ENCODE measurements around the gene AKNA.
A peak's percentile ranks its signal among the peaks of the same experiment; 100 is the strongest.

AKNA gene

DNA sequence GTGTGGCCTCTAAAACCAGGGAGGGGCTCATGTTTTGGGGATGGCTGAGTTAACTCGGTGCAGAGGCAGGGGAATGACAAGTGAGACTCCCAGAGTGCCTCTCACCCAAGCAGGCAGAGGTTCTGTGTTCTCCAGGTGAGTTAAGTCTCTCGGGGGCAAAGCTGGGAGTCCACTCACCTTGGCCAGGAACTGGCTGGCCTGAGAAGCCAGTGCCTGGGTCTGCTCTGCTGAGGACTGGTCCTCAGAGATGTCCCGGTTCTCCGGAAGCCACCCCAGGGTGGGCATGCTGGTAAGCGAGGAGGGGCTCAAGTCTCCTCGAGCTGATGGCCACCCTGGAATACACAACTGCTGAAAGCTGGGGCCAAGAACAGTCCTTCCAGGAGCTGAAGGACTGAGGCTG is 20.4 kb downstream of the AKNA start:
- no peaks in the 10 kb centered on the region for H3K9me3 Mint-ChIP-seq
- peaks cover 89% of the 10 kb centered on the region for H3K36me3 Mint-ChIP-seq (ENCODE audit: insufficient read depth)
- no peaks in the 10 kb centered on the region for H3K27me3 Mint-ChIP-seq
- H3K4me1 Mint-ChIP-seq, result peaks cover 65% of the 10 kb centered on the region
- ATAC-seq (replicated peaks; ENCODE audit: extremely low read depth, poor library complexity, severe bottlenecking) (no peak), DNase-seq (ENCODE audit: low spot score in 2 of 2) (no peak)
- H3K27ac Mint-ChIP-seq (ENCODE audit: low read depth), result peak overlapping the region; percentile 95
- H3K4me3 Mint-ChIP-seq, result peak overlapping the region; percentile 65

- no peaks in the 10 kb centered on the region for H3K27me3 Mint-ChIP-seq
- H3K36me3 Mint-ChIP-seq (ENCODE audit: insufficient read depth), result peaks cover 90% of the 10 kb centered on the region
- no peaks in the 10 kb centered on the region for H3K9me3 Mint-ChIP-seq
- H3K27ac Mint-ChIP-seq (ENCODE audit: low read depth), result peak overlapping the region; percentile 95
- ATAC-seq (replicated peaks; ENCODE audit: extremely low read depth, poor library complexity, severe bottlenecking), result peak; percentile 40
- peaks cover 59% of the 10 kb centered on the region for H3K4me1 Mint-ChIP-seq
- DNase-seq (ENCODE audit: low spot score in 2 of 2), result peak in 1 of 2 donors; percentile 53
- peak overlapping the region; percentile 65 for H3K4me3 Mint-ChIP-seq
Observed at GRCh38 chr9:114366334-114367128, 21.3 kb downstream of the AKNA start.

DNA sequence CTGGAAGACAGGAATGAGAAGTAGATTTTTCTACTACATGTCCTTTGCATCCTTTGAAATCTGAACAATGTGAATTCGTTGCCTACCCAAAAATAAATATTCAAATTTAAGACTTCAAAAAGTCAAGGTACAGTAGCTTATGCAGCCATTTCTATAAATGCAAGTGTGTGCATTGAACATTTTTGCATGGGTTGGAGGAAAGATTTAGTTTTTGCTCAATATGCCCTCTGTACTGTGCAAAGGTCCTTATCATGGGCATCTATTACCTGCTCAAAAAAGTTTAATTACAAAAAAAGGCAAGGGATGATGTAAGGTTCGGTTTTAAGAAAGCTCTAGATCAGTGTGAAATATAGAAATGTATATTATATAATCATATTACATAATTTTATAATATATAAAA is 22.6 kb downstream of the AKNA start:
- peaks cover 65% of the 10 kb centered on the region for H3K4me1 Mint-ChIP-seq
- no peak overlapping the region for H3K27ac Mint-ChIP-seq (ENCODE audit: low read depth)
- H3K36me3 Mint-ChIP-seq (ENCODE audit: insufficient read depth), result peaks cover 92% of the 10 kb centered on the region
- H3K27me3 Mint-ChIP-seq, result no peaks in the 10 kb centered on the region
- H3K9me3 Mint-ChIP-seq, result no peaks in the 10 kb centered on the region
- ATAC-seq (replicated peaks; ENCODE audit: extremely low read depth, poor library complexity, severe bottlenecking) (no peak), DNase-seq (ENCODE audit: low spot score in 2 of 2) (no peak)
- H3K4me3 Mint-ChIP-seq, result no peak overlapping the region

- no peaks in the 10 kb centered on the region for H3K27me3 Mint-ChIP-seq
- peak overlapping the region; percentile 94 for H3K27ac Mint-ChIP-seq (ENCODE audit: low read depth)
- peaks cover 92% of the 10 kb centered on the region for H3K36me3 Mint-ChIP-seq (ENCODE audit: insufficient read depth)
- H3K9me3 Mint-ChIP-seq, result no peaks in the 10 kb centered on the region
- peak overlapping the region; percentile 59 for H3K4me3 Mint-ChIP-seq
- ATAC-seq (replicated peaks; ENCODE audit: extremely low read depth, poor library complexity, severe bottlenecking) (no peak), DNase-seq (ENCODE audit: low spot score in 2 of 2) (no peak)
- peaks cover 68% of the 10 kb centered on the region for H3K4me1 Mint-ChIP-seq
Observed at GRCh38 chr9:114364134-114365041, 23.4 kb downstream of the AKNA start.

DNA sequence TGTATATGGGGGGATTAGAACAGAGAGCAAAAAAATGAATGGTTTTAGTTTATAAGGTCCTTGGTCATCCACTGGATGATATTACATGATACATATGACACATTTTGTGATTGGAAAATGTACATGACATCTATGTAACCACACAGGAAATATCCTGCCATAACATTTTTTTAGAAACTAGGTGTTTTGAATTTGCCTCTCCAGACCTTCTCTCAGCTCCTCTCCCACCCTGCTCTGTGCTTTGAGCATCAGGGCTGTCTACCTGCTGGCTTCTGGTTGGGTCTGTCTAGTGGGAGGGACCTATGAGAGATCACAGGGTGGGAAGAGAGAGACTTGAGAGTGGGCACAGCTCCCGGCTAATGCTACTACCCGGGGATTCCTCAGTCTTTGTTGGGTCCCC is 24.4 kb downstream of the AKNA start:
- Mint-ChIP-seq H3K36me3 (ENCODE audit: insufficient read depth) (peaks cover 95% of the 10 kb centered on the region), H3K9me3 (no peaks in the 10 kb centered on the region), H3K4me3 (peak overlapping the region; percentile 59), H3K4me1 (peaks cover 69% of the 10 kb centered on the region), H3K27ac (ENCODE audit: low read depth) (peak overlapping the region; percentile 94), H3K27me3 (no peaks in the 10 kb centered on the region)
- ATAC-seq (replicated peaks; ENCODE audit: extremely low read depth, poor library complexity, severe bottlenecking) (peak; percentile 37), DNase-seq (ENCODE audit: low spot score in 2 of 2) (no peak)

GRCh38 chr9:114362394-114362793 is 25.4 kb downstream of the AKNA start:
- Mint-ChIP-seq H3K27ac (ENCODE audit: low read depth) (peak overlapping the region; percentile 94), H3K4me3 (no peak overlapping the region), H3K9me3 (no peaks in the 10 kb centered on the region), H3K27me3 (no peaks in the 10 kb centered on the region), H3K4me1 (peaks cover 72% of the 10 kb centered on the region), H3K36me3 (ENCODE audit: insufficient read depth) (peaks cover 93% of the 10 kb centered on the region)
- ATAC-seq (replicated peaks; ENCODE audit: extremely low read depth, poor library complexity, severe bottlenecking) (no peak), DNase-seq (ENCODE audit: low spot score in 2 of 2) (no peak)

- Mint-ChIP-seq H3K9me3 (no peaks in the 10 kb centered on the region), H3K36me3 (ENCODE audit: insufficient read depth) (peaks cover 91% of the 10 kb centered on the region), H3K4me1 (peaks cover 69% of the 10 kb centered on the region), H3K4me3 (no peak overlapping the region), H3K27me3 (no peaks in the 10 kb centered on the region), H3K27ac (ENCODE audit: low read depth) (peak overlapping the region; percentile 94)
- ATAC-seq (replicated peaks; ENCODE audit: extremely low read depth, poor library complexity, severe bottlenecking) (no peak), DNase-seq (ENCODE audit: low spot score in 2 of 2) (no peak)
Observed at GRCh38 chr9:114361542-114361941, 26.2 kb downstream of the AKNA start.

GRCh38 chr9:114359801-114360200 is 28.0 kb downstream of the AKNA start:
- Mint-ChIP-seq H3K27ac (ENCODE audit: low read depth) (peak overlapping the region; percentile 94), H3K4me3 (no peak overlapping the region), H3K4me1 (peaks cover 67% of the 10 kb centered on the region), H3K27me3 (no peaks in the 10 kb centered on the region), H3K9me3 (no peaks in the 10 kb centered on the region), H3K36me3 (ENCODE audit: insufficient read depth) (peaks cover 92% of the 10 kb centered on the region)
- no peak for DNase-seq (ENCODE audit: low spot score in 2 of 2)
- ATAC-seq (replicated peaks; ENCODE audit: extremely low read depth, poor library complexity, severe bottlenecking), result no peak

GRCh38 chr9:114357911-114358328 is 29.9 kb downstream of the AKNA start:
- peaks cover 88% of the 10 kb centered on the region for H3K36me3 Mint-ChIP-seq (ENCODE audit: insufficient read depth)
- H3K27ac Mint-ChIP-seq (ENCODE audit: low read depth), result peak overlapping the region; percentile 88
- no peak overlapping the region for H3K4me3 Mint-ChIP-seq

DNA sequence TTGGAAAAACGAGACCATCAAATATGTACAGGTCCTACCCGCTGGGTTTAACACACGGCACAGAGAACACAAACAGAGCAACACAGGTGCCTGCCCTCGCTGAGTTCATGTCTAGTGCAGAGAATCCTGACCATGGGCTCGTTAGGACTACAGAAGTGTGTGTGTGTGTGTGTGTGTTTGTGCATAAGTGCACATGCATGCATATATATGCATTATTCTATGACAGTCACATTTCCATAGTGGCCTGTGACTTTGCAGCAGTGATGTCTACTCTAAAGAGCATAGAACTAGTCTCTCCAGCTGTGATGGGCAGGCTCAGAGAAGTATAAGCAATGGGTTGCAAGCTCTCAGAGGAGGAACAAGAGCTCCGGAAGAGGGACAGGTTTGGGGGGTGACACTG is 30.4 kb downstream of the AKNA start:
- H3K9me3 Mint-ChIP-seq, result no peaks in the 10 kb centered on the region
- H3K36me3 Mint-ChIP-seq (ENCODE audit: insufficient read depth), result peaks cover 89% of the 10 kb centered on the region
- peak overlapping the region; percentile 88 for H3K27ac Mint-ChIP-seq (ENCODE audit: low read depth)
- H3K4me1 Mint-ChIP-seq, result peaks cover 45% of the 10 kb centered on the region
- ATAC-seq (replicated peaks; ENCODE audit: extremely low read depth, poor library complexity, severe bottlenecking) (no peak), DNase-seq (ENCODE audit: low spot score in 2 of 2) (no peak)
- H3K4me3 Mint-ChIP-seq, result no peak overlapping the region
- H3K27me3 Mint-ChIP-seq, result no peaks in the 10 kb centered on the region

More at GRCh38 chr9:114357911-114358328, 29.9 kb downstream of the AKNA start:
- Mint-ChIP-seq H3K4me1 (peaks cover 48% of the 10 kb centered on the region), H3K9me3 (no peaks in the 10 kb centered on the region), H3K27me3 (no peaks in the 10 kb centered on the region)
- DNase-seq (ENCODE audit: low spot score in 2 of 2) (no peak), ATAC-seq (replicated peaks; ENCODE audit: extremely low read depth, poor library complexity, severe bottlenecking) (no peak)

DNA sequence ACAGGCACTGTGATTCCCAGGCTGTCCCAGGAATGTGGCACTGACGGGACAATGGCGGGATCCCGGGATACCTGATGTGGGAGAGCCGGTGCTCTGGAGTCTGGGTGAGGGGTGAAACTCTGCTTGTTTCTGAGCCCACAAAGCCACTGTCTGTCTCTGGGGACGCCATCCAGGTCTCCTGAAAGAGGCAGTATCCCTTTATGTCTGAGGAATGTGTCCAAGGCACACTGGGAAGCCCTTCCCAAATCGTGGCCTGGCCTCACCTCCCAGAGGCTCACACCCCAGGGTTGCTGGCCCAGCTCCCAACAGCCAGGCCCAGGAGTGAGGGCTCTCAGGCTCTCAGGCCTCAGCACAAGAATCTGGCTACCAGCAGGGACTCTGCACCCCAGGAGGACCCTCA is 31.0 kb downstream of the AKNA start:
- no peaks in the 10 kb centered on the region for H3K27me3 Mint-ChIP-seq
- no peak for DNase-seq (ENCODE audit: low spot score in 2 of 2)
- H3K4me3 Mint-ChIP-seq, result no peak overlapping the region
- peaks cover 89% of the 10 kb centered on the region for H3K36me3 Mint-ChIP-seq (ENCODE audit: insufficient read depth)
- peak overlapping the region; percentile 70 for H3K27ac Mint-ChIP-seq (ENCODE audit: low read depth)
- no peaks in the 10 kb centered on the region for H3K9me3 Mint-ChIP-seq
- ATAC-seq (replicated peaks; ENCODE audit: extremely low read depth, poor library complexity, severe bottlenecking), result no peak
- H3K4me1 Mint-ChIP-seq, result peaks cover 45% of the 10 kb centered on the region

DNA sequence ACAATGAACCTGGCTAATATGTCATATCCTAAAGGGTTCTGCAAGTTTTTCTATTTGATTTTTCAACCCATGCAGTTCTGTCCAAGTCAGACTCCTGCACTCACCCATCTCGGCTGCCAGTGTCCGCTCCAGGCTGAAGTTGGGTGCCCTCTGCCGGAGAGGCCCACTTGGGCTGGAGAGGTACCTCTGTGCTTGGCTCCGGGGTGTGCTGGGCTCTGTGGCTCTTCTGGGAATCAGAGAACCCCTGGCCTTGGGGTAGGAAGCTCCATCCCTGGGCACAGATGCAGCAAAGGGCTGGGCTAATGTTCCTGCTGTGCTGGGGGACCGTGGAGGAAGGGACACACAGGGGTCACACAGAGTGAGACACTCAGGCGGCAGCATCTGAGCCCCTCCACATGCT is 32.0 kb downstream of the AKNA start:
- H3K36me3 Mint-ChIP-seq (ENCODE audit: insufficient read depth), result peaks cover 87% of the 10 kb centered on the region
- H3K4me3 Mint-ChIP-seq, result no peak overlapping the region
- peak overlapping the region; percentile 70 for H3K27ac Mint-ChIP-seq (ENCODE audit: low read depth)
- no peaks in the 10 kb centered on the region for H3K9me3 Mint-ChIP-seq
- no peak for ATAC-seq (replicated peaks; ENCODE audit: extremely low read depth, poor library complexity, severe bottlenecking)
- DNase-seq (ENCODE audit: low spot score in 2 of 2), result no peak
- H3K27me3 Mint-ChIP-seq, result no peaks in the 10 kb centered on the region
- peaks cover 39% of the 10 kb centered on the region for H3K4me1 Mint-ChIP-seq
